Activated CD8-positive, alpha-beta memory T cell treated with anti-CD3 and anti-CD28 coated beads, Interleukin-2, amount 50 U/mL, for 24 hours (primary cell): ENCODE data around the gene SCRN2.
A peak's percentile ranks its signal among the peaks of the same experiment; 100 is the strongest.

Experiments used
- DNase-seq: peaks from one replicate; pipeline ENCODE4 v3.0.0-alpha.2; 2020; ENCODE audit errors: extremely low read depth

SCRN2 gene

DNA sequence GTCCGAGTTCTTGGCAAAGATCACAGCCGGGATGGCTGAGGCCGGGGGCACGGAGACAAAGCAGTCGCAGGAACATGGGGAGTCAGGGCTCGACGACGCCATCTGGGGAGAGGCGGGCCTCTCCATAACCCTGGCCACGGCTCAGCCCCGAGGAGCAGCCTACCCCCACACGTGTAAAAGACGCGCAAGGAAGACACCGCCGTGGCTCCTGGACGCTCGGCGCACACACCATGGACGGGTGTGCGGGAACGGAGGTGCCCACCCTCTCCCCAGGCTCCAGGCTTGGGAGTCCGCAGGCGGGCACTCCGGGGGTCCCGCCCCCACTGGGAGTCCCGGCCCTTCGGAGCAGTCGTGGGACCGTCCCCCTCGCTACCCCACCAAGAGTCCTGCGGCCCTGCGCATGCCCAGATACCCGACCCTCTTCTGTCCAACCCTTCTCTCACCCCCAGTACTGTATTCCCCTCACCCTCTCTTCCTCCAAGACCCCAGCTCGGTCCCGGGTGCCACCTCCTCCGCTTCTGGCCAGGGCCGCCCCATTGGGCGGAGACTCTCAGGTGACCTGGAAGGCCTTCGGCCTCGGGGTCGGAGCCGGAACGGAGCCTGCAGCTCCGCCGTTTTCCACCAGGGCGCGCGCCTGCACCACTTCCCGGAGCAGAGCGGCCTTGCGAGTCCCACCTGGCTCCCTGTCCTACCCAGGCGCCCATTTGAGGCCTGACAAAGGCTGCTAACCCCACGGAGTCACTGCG is at the start of gene SCRN2:
Gene SCRN2, minus strand, starts transcription at position 532 of the 746 bp plus-strand sequence. Its CDS starts 430 bp downstream, at position 102.
- DNase-seq: peak; percentile 65

DNA sequence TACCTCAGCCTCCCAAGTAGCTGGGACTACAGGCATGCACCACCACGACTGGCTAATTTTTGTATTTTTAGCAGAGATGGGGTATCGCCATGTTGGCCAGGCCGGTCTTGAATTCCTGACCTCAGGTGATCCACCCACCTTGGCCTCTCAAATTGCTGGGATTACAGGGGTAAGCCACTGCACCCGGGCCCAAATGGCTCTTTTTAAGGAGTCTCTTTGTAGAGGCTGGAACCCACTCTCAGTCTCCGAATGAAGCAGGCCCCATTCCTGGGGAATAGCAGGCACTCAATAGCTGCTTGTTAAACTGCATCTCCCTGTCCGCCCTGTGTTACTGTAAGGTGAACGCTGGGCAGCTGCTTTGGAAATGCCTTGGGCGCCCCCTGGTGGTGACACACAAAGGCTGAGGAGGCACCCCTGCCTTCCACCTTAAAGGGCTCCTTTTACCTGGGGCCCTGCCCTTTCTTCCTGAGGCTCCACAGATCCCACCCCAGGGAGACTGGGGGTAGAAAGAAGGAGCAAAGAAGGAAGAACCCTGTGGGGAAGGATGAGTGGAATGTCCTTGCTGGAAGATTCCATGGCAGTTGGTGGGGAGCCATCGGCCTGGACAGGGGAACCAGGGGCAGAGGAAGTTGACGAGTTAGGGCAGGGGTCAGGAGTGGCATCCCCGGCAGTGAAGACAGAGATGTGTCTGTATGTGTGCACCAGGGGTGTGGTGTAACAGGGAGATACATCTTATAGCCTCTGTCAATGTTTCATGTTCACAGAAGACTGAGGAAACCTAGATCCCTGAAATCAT is 48.9 kb upstream of the SCRN2 start:
- DNase-seq: peak; percentile 69

DNA sequence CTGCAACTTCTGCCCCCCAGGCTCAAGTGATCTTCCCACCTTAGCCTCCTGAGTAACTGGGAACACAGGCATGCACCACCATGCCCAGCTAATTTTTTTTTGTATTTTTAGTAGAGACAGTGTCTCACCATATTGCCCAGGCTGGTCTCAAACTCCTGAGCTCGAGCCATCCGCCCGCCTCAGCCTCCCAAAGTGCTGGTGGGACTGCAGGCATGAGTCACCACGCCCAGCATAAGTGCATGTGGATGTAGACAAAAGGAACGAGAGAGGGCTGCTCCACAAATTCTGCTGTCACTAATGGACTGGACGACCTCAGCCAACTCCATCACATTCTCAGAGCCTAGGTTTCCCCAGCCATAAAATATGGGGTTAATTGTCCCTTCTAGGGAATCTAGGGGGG is 47.2 kb upstream of the SCRN2 start:
- DNase-seq: no peak

DNA sequence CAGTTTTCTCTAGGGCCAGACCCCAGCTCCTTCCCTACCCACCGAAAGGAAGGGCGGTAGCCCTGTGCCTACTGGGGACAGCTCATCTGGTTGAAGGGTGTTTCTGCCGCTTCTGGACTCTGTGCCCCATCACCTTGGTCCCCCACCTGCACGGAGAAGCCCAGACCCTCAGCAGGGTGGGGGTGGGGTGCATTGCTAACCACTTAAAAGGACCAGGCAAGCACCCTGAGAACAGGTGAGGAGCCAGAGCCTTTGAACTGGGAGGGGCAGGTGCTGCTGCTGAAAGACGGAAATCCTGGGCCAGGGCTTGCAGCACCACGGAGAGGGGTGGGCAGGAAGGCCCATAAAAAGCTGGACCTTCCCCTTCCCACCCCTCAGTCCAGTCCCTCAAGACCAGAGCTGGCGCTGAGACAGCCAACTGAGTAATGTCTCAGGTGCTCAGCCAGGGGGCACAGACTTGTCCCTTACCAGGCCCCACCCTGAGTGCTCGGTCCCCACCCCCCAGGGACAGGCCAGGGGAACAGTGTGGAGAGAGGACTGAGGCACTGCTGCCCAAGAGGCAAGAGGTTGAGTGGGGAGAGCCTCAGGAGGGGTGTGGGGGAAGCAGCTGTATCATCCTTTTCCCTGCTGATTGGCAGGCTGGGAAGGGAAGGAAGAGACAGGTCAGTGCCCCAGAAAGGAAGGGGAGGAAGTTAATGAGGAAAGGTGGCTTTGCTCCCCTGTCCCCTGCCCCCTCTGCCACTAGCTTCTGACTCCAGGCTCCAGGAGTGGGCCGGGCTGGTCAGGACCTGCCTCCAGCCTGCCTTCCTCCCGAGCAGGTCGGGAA is 44.0 kb upstream of the SCRN2 start:
- DNase-seq: no peak

DNA sequence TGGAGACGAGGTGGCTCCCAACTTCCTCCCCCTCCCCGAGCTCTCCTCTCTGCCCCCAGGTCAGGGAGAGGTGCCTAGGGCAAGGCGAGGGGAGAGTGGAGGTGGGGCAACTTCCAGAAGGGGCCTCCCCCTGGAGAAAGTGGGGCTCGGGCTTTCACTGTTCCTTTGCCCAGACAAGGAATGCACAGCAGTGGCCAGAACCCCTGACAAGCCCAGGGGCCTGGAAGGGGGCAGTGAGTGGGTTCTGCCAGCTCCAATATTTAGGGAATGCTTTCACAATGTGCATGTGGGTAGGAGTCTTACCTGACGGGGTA is 43.3 kb upstream of the SCRN2 start:
- DNase-seq: no peak

DNA sequence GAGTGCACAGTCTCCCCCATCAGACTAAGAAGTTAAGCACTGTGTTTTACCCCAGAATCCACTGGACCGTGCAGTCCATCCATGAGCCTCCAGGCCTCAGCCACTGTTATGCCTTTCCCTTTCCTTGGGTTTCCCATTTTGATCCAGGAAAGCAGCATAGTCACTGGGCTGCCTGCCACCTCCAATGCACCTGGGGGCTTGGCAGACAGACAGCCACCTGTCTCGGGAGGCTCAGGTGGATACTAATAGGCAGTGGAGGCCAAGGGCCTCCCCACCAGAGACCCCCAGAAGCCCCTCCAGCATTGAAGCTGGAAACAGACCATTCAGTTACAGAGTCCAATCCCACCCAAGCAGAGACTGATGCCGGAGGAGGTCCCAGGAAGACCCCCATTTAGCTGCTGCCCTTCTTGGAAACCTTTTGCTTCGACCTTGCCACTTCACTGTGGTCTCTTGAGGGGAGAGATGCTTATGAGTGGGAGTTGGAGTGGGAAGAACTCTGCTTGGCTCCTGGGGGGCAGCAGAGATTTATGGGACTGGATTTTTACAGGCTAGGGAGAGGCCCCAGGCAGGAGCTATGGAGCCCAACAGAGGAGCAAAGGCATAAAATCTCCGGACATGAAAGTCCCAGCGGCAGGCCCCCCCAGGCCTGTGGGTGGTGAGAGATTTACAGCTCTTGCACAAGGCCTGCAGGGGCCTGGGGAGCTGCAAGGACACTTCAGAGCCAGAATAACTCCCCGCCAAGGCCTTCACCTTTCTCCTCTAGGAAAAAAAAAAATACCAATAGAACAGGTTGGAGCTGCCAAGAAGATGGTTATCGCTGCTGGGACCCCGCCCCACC is 42.7 kb upstream of the SCRN2 start:
- DNase-seq: no peak

DNA sequence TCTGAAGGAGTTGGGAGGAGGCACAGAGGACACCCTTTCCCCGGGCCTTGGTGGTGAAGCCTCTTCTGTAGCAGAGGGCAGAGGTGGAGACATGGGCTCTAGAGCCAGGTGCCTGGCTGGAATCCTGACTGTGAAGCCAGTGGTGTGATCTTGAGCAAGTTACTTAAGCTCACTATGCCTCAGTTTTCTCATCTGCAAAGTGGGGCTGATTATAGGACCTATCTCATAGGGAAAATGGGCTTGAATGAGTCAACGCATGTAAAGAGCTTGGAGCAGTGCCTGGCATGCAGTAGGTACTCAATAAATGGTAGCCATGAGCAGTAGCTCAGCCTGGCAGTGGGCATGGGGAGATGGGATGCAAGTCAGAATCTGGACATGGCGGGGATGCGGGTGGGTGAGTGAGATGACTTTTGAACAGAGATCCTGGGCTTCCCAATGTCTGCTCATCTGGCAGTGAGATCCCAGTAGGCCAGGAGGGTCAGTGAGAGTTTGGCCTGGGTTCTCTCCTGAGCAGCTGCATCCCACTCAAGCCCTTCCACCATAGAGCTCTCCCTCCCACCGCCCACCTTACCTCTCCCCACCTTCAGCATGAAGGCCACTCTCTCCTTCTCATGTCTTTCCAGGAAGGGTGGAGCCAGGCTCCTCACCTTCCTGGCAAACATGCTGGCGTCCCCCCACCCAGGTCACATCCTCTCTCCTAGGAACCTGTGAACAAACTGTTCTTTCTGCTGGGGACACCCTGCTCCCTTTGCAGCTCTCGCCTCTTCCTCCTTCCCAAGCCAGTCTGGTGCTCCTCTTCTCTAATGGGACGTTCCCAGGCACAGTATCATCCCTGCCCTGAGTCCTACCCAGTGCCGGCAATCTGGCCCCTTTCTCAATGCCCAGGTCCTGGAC is 41.9 kb upstream of the SCRN2 start:
- no peak for DNase-seq

DNA sequence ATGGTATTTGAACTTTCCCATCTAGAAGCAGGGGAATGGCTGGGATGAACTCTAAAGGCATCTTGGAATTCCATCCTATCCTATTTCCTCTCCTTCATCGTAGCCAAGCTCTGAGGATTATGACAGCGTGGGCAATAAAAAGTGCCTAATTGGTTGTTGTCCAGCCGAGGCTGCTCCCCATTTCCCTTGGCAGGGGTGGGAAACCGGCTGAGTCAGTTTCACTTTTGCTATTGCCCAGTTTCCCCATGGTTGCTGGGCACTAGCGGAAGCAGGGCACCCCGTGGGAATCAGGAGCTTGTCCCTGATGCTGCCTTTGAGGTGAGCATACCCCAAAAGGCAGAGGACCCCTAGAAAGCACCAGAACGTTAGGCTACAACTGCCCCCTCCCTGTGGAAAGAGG is 41.2 kb upstream of the SCRN2 start:
- DNase-seq: no peak

DNA sequence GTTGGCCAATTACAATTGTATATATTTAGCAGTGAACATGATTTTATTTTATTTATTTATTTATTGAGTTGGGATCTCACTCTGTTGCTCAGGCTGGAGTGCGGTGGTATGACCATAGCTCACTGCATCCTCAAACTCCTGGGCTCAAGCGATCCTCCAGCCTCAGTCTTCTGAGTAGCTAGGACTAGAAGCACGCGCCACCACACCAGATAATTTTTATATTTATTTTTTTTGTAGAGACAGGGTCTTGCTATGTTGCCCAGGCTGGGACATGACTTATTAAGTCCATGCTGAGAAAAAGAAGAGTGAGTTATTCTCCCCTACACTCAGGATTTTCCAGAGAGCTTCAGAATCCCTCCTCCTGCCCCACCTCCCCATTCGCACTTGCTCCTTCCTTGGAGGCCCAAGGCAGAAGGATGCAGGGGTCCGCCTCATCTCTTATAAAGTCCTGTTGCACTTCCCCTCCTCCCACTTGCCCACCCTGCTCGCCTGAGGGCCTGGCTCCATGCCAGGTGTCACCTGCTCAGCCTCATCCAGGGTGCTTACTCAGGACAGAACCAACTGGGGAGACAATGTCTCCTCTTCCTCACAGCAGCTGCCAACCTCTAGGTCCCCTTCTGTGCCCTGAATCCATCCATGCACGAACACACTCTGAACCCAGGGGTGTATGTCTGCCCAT is 38.8 kb upstream of the SCRN2 start:
- DNase-seq: no peak

DNA sequence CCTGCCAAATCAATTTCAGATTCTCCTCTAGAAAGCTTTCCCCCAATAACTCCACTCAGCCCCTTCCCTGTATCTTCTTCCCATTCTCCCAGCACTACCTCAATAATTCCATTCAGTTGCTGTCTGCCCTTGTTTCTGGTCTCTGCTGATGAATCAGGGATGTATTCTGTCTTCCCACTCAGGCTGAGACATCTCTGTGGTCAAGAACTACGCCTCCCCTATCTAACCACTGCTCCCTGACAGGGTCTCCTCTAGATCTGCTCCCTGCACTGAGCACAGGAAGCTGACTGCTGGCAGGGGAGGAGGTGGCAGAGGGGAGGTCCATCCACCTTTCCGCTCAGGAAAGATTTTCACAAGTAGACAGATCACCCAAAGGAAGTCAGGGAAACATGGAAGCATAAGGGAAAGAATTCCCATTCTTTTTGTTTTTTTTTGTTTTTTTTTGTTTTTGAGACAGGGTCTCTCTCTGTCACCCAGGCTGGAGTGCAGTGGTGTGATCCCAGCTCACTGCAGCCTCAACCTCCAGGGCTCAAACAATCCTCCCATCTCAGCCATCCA is 38.0 kb upstream of the SCRN2 start:
- DNase-seq: no peak

DNA sequence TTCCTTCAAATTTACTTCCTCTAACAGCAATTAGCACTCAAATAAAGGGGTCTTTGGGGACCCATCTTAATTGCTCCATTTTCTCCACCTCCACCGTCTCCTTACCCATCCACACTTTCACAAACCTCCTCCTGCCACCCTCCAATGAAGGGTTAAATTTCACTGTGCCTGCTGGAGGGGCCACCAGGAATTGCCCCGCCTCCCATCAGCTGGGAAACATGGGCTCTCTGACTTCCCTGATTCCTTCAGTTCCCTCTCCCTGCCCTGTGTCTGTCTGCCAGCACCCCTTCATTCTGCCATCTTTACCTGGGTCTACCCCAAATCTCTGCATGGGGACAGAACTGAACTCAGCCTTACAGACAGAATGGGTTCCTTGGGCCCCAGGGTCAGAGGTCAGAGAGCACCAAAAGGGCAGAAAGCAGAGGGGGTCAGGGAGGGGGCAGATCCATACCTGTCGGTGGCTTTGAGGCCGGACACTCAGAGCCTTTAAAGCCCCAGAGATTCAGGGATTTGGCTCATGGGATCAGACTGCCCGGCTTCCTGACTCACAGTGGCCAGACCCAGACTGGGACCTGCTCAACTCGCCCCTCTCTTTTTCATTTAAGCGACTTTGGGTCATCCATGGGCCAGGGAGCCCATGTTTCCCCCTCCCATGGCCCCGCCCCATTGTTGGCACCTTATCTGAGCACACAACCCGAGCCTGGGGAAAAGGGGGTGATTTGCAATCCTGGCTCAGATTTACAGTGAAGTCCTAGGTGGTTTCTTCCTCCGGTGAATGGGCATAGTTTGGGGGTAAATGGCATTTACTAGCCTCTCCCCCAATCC is 37.3 kb upstream of the SCRN2 start:
- DNase-seq: no peak

DNA sequence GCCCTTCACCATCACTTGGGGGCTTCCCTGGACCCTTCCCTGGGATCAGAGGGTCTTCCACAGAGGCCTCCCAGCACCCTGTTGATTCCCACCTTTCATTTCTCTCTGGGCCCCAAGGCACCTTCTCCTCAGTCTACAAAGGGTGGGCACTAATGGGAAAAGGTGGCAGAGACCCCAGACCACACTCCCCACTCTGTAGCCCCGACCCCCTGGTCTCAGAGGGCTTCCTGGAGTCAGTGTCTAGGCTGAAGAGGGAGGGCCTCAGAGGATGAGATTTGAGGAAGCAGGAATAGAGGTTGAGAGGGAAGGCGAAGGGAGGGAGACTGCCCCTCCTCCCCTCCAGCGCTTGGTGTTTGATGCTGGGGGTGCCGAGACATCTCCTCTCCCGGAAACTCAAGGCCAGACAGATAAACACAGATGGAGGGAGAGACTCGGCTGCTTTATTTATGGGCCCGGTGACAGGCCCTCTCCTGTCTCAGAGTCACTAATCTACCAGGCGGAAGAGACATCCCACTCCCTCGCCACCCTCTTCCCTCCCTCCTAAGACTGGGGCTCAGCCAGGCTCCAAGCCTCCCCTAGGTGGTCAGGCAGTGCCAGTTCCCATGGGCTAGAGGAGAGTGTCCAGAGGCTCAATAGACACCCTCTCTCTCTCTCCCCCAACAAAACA is 36.4 kb upstream of the SCRN2 start:
- DNase-seq: no peak

DNA sequence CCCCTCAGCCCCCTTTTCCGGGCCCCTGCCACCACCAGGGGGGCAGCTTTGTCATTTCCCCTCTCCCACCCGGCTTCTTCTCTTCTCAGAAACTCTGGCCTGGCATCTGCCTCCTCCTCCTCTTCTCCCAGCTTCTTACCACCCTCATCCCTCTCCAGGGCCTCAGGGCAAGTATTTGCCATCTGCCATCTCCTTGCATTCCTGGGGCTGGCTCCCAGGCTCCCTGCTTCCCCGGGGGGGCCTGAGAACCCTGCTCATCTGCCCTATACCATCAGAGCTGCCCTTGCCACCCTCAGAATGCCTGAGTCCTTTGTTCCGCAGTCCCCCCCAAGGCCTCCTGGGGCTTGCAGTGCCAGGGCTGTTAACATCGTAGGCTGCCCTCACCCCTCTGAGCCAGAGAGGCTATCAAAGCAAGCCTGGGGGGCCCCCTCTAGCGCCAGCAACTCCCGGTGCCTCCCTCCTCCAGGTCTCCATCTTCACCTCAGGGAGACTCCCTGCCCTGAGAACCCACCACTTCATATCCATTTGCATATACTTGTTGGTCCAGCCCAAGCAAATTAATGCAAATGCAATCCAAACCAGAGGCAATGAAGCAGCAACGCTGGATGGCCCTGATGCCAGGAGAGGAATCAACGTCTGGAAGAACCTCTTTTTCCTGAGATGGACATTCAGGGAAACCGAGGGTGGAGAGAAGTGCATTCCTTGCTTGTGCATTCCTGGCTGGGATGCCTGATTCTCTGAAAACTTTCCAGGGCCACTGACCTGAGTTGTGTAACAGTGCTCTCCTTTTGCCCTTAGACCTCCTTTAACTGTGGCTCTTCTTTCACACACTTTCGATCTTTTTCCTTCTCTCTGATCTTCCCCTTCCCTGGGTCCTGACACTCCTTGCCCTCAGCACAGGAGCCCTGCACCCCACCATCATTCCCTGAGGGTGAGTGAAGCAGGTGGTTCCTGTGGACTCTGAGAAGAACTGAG is 34.2 kb upstream of the SCRN2 start:
- no peak for DNase-seq

DNA sequence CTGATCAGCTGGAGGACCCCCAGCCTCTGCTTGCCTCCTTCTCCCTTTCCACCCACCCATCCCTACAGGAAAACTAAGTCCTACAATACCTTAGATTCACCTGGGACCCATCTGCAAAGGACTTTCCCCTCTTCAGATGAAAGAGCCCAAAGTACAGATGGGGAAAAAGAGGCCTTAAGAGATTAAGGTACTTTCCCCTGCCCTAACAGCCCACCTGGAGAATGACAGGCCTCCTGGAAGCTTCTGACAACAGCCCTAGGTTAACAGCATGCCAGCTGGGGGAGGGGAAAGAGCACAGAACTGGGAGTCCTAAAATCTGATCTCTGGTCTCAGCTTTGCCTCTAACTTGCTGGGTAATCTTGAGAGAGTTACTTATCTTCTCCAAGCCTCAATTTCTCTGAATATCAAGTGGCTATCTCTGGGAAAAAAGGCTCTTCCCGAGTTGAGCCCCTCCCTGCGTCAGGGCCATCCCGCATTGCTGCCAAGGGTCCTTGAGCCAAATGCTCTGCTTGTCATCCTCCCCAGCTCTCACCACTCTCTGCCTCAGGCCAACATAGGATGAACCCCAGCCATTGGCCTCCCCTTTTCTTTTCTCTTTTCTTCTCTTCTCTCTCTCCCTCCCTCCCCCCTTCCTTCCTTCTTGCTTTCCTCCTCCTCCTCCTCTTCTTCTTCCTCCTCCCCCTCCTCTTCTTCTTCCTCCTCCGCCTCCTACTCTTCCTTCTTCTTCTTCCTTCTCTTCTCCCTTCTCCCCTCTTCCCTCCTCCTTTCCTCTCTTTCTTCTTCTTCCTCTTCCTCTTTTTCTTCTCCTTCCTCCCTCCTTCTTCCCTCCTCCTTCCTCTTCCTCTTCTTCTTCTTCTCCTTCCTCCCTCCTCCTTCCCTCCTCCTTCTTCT is 32.4 kb upstream of the SCRN2 start:
- no peak for DNase-seq

DNA sequence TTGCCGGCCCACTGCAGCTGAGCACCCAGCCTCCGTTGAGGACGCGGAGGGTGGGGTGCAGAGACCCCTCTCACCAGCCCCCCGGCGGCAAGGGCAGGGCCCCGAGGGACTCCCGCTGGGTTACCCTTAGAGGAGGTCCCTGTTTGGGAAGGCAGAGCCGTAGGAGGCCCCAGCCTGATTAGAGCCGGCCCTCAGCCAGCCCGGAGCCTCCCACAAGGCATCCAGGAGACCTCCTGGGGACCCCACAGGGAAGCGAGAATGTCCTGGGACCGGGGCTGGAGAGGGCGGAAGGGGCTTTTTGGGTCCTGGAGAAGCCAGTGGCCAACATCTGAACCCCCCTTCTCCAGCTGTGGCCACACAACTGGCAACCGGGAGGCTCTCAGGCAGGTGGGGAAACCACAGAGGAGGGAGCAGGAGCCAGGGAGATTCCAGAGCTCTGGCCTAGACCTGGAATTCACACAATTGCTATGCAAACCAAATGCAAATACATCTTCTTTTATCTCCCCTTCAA is 31.6 kb upstream of the SCRN2 start:
- DNase-seq: no peak
